ENCODE measurements around the gene CNTN1.

DNA sequence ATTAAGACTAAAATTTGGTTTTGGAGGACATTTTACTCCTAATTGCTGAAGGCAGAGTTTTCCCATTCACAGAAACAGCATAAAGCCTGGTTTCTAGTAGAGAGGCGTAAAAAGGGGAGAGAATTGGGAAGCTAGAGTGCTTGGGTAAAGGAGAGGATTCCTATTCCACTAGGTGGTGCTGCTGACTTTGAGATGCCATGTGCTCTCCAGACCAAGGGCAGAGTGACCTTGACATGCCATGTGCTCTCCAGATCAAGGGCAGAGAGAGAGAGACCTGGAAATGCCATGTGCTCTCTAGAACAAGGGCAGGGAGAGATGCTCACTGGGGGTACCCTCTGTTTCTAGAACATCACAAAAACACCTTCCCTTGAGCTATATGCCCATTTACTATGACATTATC lies 319.7 kb downstream of the CNTN1 start:
- TF ChIP-seq ZNF138 (tag by site-specific recombination; IDR thresholded peaks at IDR 0.05; ENCODE audit: borderline replicate concordance) (no peak), ZNF785 (tag by site-specific recombination; IDR thresholded peaks at IDR 0.05) (no peak), ZNF274 (IDR thresholded peaks at IDR 0.05; ENCODE audit: low read length) (no peak), ZNF274 (tag by site-specific recombination; IDR thresholded peaks at IDR 0.05; ENCODE audit: borderline replicate concordance) (no peak), ZSCAN30 (tag by site-specific recombination; IDR thresholded peaks at IDR 0.05) (no peak), ZNF514 (tag by site-specific recombination; IDR thresholded peaks at IDR 0.05) (no peak)
- TF ChIP-seq, protein P1, sequence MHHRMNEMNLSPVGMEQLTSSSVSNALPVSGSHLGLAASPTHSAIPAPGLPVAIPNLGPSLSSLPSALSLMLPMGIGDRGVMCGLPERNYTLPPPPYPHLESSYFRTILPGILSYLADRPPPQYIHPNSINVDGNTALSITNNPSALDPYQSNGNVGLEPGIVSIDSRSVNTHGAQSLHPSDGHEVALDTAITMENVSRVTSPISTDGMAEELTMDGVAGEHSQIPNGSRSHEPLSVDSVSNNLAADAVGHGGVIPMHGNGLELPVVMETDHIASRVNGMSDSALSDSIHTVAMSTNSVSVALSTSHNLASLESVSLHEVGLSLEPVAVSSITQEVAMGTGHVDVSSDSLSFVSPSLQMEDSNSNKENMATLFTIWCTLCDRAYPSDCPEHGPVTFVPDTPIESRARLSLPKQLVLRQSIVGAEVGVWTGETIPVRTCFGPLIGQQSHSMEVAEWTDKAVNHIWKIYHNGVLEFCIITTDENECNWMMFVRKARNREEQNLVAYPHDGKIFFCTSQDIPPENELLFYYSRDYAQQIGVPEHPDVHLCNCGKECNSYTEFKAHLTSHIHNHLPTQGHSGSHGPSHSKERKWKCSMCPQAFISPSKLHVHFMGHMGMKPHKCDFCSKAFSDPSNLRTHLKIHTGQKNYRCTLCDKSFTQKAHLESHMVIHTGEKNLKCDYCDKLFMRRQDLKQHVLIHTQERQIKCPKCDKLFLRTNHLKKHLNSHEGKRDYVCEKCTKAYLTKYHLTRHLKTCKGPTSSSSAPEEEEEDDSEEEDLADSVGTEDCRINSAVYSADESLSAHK (tag by site-specific recombination; IDR thresholded peaks at IDR 0.05): no peak
- TF ChIP-seq, protein P2, sequence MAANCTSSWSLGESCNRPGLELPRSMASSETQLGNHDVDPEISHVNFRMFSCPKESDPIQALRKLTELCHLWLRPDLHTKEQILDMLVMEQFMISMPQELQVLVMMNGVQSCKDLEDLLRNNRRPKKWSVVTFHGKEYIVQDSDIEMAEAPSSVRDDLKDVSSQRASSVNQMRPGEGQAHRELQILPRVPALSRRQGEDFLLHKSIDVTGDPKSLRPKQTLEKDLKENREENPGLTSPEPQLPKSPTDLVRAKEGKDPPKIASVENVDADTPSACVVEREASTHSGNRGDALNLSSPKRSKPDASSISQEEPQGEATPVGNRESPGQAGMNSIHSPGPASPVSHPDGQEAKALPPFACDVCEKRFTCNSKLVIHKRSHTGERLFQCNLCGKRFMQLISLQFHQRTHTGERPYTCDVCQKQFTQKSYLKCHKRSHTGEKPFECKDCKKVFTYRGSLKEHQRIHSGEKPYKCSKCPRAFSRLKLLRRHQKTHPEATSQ (tag by site-specific recombination; IDR thresholded peaks at IDR 0.05): no peak
- TF ChIP-seq, protein P3, sequence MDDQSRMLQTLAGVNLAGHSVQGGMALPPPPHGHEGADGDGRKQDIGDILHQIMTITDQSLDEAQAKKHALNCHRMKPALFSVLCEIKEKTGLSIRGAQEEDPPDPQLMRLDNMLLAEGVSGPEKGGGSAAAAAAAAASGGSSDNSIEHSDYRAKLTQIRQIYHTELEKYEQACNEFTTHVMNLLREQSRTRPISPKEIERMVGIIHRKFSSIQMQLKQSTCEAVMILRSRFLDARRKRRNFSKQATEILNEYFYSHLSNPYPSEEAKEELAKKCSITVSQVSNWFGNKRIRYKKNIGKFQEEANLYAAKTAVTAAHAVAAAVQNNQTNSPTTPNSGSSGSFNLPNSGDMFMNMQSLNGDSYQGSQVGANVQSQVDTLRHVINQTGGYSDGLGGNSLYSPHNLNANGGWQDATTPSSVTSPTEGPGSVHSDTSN (CRISPR knock-in tag; IDR thresholded peaks at IDR 0.05): no peak

All from HEK293 (cell line).